GM23338 (cell line): ENCODE results near the gene CNOT6L.
A peak's percentile ranks its signal among the peaks of the same experiment; 100 is the strongest.

Experiments used
- CREB1 ChIP-seq: fragments of 250-450 bp; sonication (Bioruptor Pico); IDR thresholded peaks from 2 replicates; pipeline ENCODE4 v1.5.0; 2020; ENCODE audit warnings: low read depth, mild to moderate bottlenecking, moderate library complexity
- CTCF ChIP-seq, 2 experiments: fragments of 200-600 bp in 1 of 2; sonication (generic) in 1 of 2; conservative IDR thresholded peaks; 2 replicates each; pipeline versions ENCODE4 v1.5.1 to v1.6.1; 2016 to 2017; ENCODE audit warnings: antibody characterized with exemption in 2 of 2, low read depth in 2 of 2, mild to moderate bottlenecking in 2 of 2, moderate library complexity in 1 of 2
- ETS1 ChIP-seq: IDR thresholded peaks from 2 replicates; pipeline ENCODE4 v1.6.1; 2016; ENCODE audit warnings: antibody characterized with exemption
- EZH2 ChIP-seq: fragments of 200-600 bp; sonication (generic); IDR thresholded peaks from one replicate; pipeline ENCODE4 v1.8.0; 2017; ENCODE audit warnings: antibody characterized with exemption, mild to moderate bottlenecking, low read depth; ENCODE audit not compliant: unreplicated experiment
- EZH2phosphoT487 ChIP-seq: fragments of 200-600 bp; sonication (generic); IDR thresholded peaks from one replicate; pipeline ENCODE4 v1.8.1; 2018; ENCODE audit warnings: antibody characterized with exemption; ENCODE audit not compliant: unreplicated experiment
- JUNB ChIP-seq: IDR thresholded peaks from one replicate; pipeline ENCODE4 v1.6.1; 2016; ENCODE audit warnings: antibody characterized with exemption; ENCODE audit not compliant: unreplicated experiment
- NANOG ChIP-seq: IDR thresholded peaks from 2 replicates; pipeline ENCODE4 v1.6.1; 2016; ENCODE audit warnings: antibody characterized with exemption, borderline replicate concordance
- POLR2AphosphoS5 ChIP-seq: IDR thresholded peaks from 2 replicates; pipeline ENCODE4 v1.6.1; 2016; ENCODE audit warnings: antibody characterized with exemption, low read depth
- REST ChIP-seq: IDR thresholded peaks from one replicate; pipeline ENCODE4 v1.6.1; 2018; ENCODE audit warnings: antibody characterized with exemption; ENCODE audit not compliant: unreplicated experiment
- STAT1 ChIP-seq: IDR thresholded peaks from one replicate; pipeline ENCODE4 v1.6.1; 2016; ENCODE audit warnings: antibody characterized with exemption; ENCODE audit not compliant: unreplicated experiment
- ZNF114 ChIP-seq: fragments of 250-450 bp; sonication (Bioruptor Pico); IDR thresholded peaks from 2 replicates; pipeline ENCODE4 v1.5.0; 2020; ENCODE audit warnings: mild to moderate bottlenecking, moderate library complexity
- ZNF331 ChIP-seq: fragments of 250-450 bp; sonication (Bioruptor Pico); IDR thresholded peaks from 2 replicates; pipeline ENCODE4 v1.5.0; 2020; ENCODE audit warnings: low read depth, mild to moderate bottlenecking, moderate library complexity
- ZNF462 ChIP-seq: fragments of 250-450 bp; sonication (Bioruptor Pico); IDR thresholded peaks from 2 replicates; pipeline ENCODE4 v1.5.0; 2020; ENCODE audit warnings: mild to moderate bottlenecking, moderate library complexity

GRCh38 chr4:77819843-77820648, 878 bp upstream of the CNOT6L start:
- TF ChIP-seq CTCF (conservative IDR thresholded peaks at IDR 0.05; ENCODE audit: low read depth in 2 of 2): no peak
- no peak for TF ChIP-seq EZH2
- peak; percentile 81 for TF ChIP-seq POLR2AphosphoS5
- TF ChIP-seq STAT1: no peak
- TF ChIP-seq ZNF114 (CRISPR knock-in tag): no peak
- TF ChIP-seq CREB1 (CRISPR knock-in tag): peak; percentile 80
- TF ChIP-seq EZH2phosphoT487: no peak
- TF ChIP-seq JUNB: no peak
- no peak for TF ChIP-seq ZNF462 (CRISPR knock-in tag)
- no peak for TF ChIP-seq REST
- no peak for TF ChIP-seq ZNF331 (CRISPR knock-in tag)
- TF ChIP-seq ETS1: no peak
- TF ChIP-seq NANOG: no peak
